ENCODE data around the gene BCAS3. TPM values are rescaled to one million over a fixed set of nuclear protein-coding genes. Genes with fewer than 3 reads are reported as not detected.

The BCAS3 gene
- polyA plus RNA-seq, 3 donors, result 10.3 to 19.1 (median 14.7) TPM

GRCh38 chr17:60910415-60910814 is 232.8 kb downstream of the BCAS3 start:
- Mint-ChIP-seq H3K9me3 (peaks cover 0 to 2% (median under 1%) of the 10 kb centered on the region in 7 donors), H3K4me1 (no peaks in the 10 kb centered on the region), H3K27ac (no peak overlapping the region), H3K4me3 (no peak overlapping the region), H3K27me3 (ENCODE audit: low read depth in 3 of 3) (peaks cover 0 to 1% (median 0%) of the 10 kb centered on the region in 3 donors), H3K36me3 (peaks cover 0 to 8% of the 10 kb centered on the region in 2 donors)
- Histone ChIP-seq H3K27me3 (ENCODE audit: control insufficient read depth in 2 of 2, insufficient read depth in 2 of 2, low read length in 2 of 2) (no peaks in the 10 kb centered on the region), H3K79me2 (ENCODE audit: insufficient read depth, low read length) (no peaks in the 10 kb centered on the region), H3K9me3 (replicated peaks in 1 of 2; ENCODE audit: control insufficient read depth in 1 of 2, insufficient read depth in 1 of 2, low read length in 2 of 2) (peaks cover under 1 to 3% of the 10 kb centered on the region in 2 donors), H2AFZ (ENCODE audit: insufficient read depth, low read depth, low read length, poor library complexity, severe bottlenecking) (no peak overlapping the region), H3K4me1 (ENCODE audit: control insufficient read depth in 1 of 2, insufficient read depth in 2 of 2, low read length in 2 of 2) (no peaks in the 10 kb centered on the region), H4K20me1 (ENCODE audit: insufficient read depth, low read length) (no peaks in the 10 kb centered on the region), H3K9ac (ENCODE audit: insufficient read depth, low read length, poor library complexity, severe bottlenecking) (no peak overlapping the region), H3K4me3 (replicated peaks in 1 of 3; ENCODE audit: low read depth in 2 of 3, low read length in 3 of 3) (no peak overlapping the region), H3K27ac (ENCODE audit: low read depth in 1 of 2, low read length in 2 of 2) (no peak overlapping the region), H3K36me3 (replicated peaks in 1 of 2; ENCODE audit: control insufficient read depth in 1 of 2, insufficient read depth in 2 of 2, low read length in 2 of 2) (no peaks in the 10 kb centered on the region), H3K4me2 (replicated peaks; ENCODE audit: extremely low read depth, low read length, poor library complexity, severe bottlenecking) (no peak overlapping the region)
- DNase-seq, result no peak
- intact Hi-C loops (cut with micrococcal nuclease), result no loop called here
- 91% methylated on average over 4 of the region's 6 CpGs for WGBS (ENCODE audit: insufficient coverage)
- TF ChIP-seq CTCF (IDR thresholded peaks at IDR 0.05), result no peak

- no peak for TF ChIP-seq CTCF (IDR thresholded peaks at IDR 0.05)
- Histone ChIP-seq H3K4me3 (replicated peaks in 1 of 3; ENCODE audit: low read depth in 2 of 3, low read length in 3 of 3) (no peak overlapping the region), H3K79me2 (ENCODE audit: insufficient read depth, low read length) (no peaks in the 10 kb centered on the region), H2AFZ (ENCODE audit: insufficient read depth, low read depth, low read length, poor library complexity, severe bottlenecking) (no peak overlapping the region), H3K4me2 (replicated peaks; ENCODE audit: extremely low read depth, low read length, poor library complexity, severe bottlenecking) (no peak overlapping the region), H3K9ac (ENCODE audit: insufficient read depth, low read length, poor library complexity, severe bottlenecking) (no peak overlapping the region), H3K27ac (ENCODE audit: low read depth in 1 of 2, low read length in 2 of 2) (no peak overlapping the region), H3K9me3 (replicated peaks in 1 of 2; ENCODE audit: control insufficient read depth in 1 of 2, insufficient read depth in 1 of 2, low read length in 2 of 2) (peaks cover 9 to 12% of the 10 kb centered on the region in 2 donors), H3K27me3 (ENCODE audit: control insufficient read depth in 2 of 2, insufficient read depth in 2 of 2, low read length in 2 of 2) (no peaks in the 10 kb centered on the region), H3K4me1 (ENCODE audit: control insufficient read depth in 1 of 2, insufficient read depth in 2 of 2, low read length in 2 of 2) (no peaks in the 10 kb centered on the region), H4K20me1 (ENCODE audit: insufficient read depth, low read length) (no peaks in the 10 kb centered on the region), H3K36me3 (replicated peaks in 1 of 2; ENCODE audit: control insufficient read depth in 1 of 2, insufficient read depth in 2 of 2, low read length in 2 of 2) (no peaks in the 10 kb centered on the region)
- WGBS (ENCODE audit: insufficient coverage), result no CpG with 5 or more reads among the region's 1 CpG
- intact Hi-C loops (cut with micrococcal nuclease), result no loop called here
- no peak for DNase-seq
- Mint-ChIP-seq H3K4me3 (no peak overlapping the region), H3K27me3 (ENCODE audit: low read depth in 3 of 3) (peaks cover 0 to 1% (median 0%) of the 10 kb centered on the region in 3 donors), H3K9me3 (peaks cover 8 to 17% (median 13%) of the 10 kb centered on the region in 7 donors), H3K27ac (no peak overlapping the region), H3K36me3 (peaks cover 8 to 10% of the 10 kb centered on the region in 2 donors), H3K4me1 (no peaks in the 10 kb centered on the region)
Observed at GRCh38 chr17:60914078-60914477, 236.4 kb downstream of the BCAS3 start.

Measured in CD14-positive monocyte (primary cell).